ENCODE results near the gene STX1A.
"Not testable (repeated sequence)": the region's sequence is repeated elsewhere in the genome, so short reads cannot be mapped to it uniquely, and the experiment has no call there.

STX1A gene

GRCh38 chr7:73682745-73683055, 36.8 kb downstream of the STX1A start:
- DNase-seq (ENCODE audit: low spot score) = no peak

GRCh38 chr7:73681031-73681430, 38.4 kb downstream of the STX1A start:
- DNase-seq (ENCODE audit: low spot score) = no peak

GRCh38 chr7:73680501-73680900, 39.0 kb downstream of the STX1A start:
- DNase-seq (ENCODE audit: low spot score) = no peak

GRCh38 chr7:73679709-73680108, 39.8 kb downstream of the STX1A start:
- DNase-seq (ENCODE audit: low spot score) = no peak

GRCh38 chr7:73678862-73679261, 40.6 kb downstream of the STX1A start:
- no peak for DNase-seq (ENCODE audit: low spot score)

- DNase-seq (ENCODE audit: low spot score) = not testable (repeated sequence)
Measured at GRCh38 chr7:73676062-73676461, 43.4 kb downstream of the STX1A start.

GRCh38 chr7:73674468-73675124, 44.9 kb downstream of the STX1A start:
- no peak for DNase-seq (ENCODE audit: low spot score)

- DNase-seq (ENCODE audit: low spot score) = no peak
Measured at GRCh38 chr7:73671857-73672445, 47.5 kb downstream of the STX1A start.

GRCh38 chr7:73671322-73671661, 48.2 kb downstream of the STX1A start:
- DNase-seq (ENCODE audit: low spot score) = no peak

- no peak for DNase-seq (ENCODE audit: low spot score)
Measured at GRCh38 chr7:73669858-73670385, 49.5 kb downstream of the STX1A start.

GRCh38 chr7:73669288-73669701, 50.2 kb downstream of the STX1A start:
- DNase-seq (ENCODE audit: low spot score) = no peak

GRCh38 chr7:73668886-73669230, 50.6 kb downstream of the STX1A start:
- no peak for DNase-seq (ENCODE audit: low spot score)

- DNase-seq (ENCODE audit: low spot score) = no peak
Measured at GRCh38 chr7:73668103-73668885, 51.2 kb downstream of the STX1A start.

GRCh38 chr7:73667344-73668102, 51.9 kb downstream of the STX1A start, which contains the start of gene VPS37D:
Gene VPS37D (plus strand): TSS chr7:73667831. CDS start chr7:73667959, 128 bp downstream.
- DNase-seq (ENCODE audit: low spot score) = peak; percentile 52

- no peak for DNase-seq (ENCODE audit: low spot score)
Measured at GRCh38 chr7:73663033-73663432, 56.4 kb downstream of the STX1A start.

- not testable (repeated sequence) for DNase-seq (ENCODE audit: low spot score)
Measured at GRCh38 chr7:73660594-73660993, 58.9 kb downstream of the STX1A start.

- DNase-seq (ENCODE audit: low spot score) = no peak
Measured at GRCh38 chr7:73659983-73660382, 59.5 kb downstream of the STX1A start.

- DNase-seq (ENCODE audit: low spot score) = not testable (repeated sequence)
Measured at GRCh38 chr7:73655309-73655708, 64.2 kb downstream of the STX1A start.

- DNase-seq (ENCODE audit: low spot score) = no peak
Measured at GRCh38 chr7:73652541-73652949, 66.9 kb downstream of the STX1A start.

GRCh38 chr7:73650524-73650923, 68.9 kb downstream of the STX1A start:
- DNase-seq (ENCODE audit: low spot score) = no peak

- no peak for DNase-seq (ENCODE audit: low spot score)
Measured at GRCh38 chr7:73649576-73649975, 69.9 kb downstream of the STX1A start.
